OCI-M1 (cell line): Measurements from ENCODE around the gene MRPL27.
"Not testable (repeated sequence)": the region's sequence is repeated elsewhere in the genome, so short reads cannot be mapped to it uniquely, and the experiment has no call there.

ENCODE experiments used
- DNase-seq: peaks from one replicate; lab custom pipeline; 2025; lab: John Stamatoyannopoulos, UW

Gene MRPL27

DNA sequence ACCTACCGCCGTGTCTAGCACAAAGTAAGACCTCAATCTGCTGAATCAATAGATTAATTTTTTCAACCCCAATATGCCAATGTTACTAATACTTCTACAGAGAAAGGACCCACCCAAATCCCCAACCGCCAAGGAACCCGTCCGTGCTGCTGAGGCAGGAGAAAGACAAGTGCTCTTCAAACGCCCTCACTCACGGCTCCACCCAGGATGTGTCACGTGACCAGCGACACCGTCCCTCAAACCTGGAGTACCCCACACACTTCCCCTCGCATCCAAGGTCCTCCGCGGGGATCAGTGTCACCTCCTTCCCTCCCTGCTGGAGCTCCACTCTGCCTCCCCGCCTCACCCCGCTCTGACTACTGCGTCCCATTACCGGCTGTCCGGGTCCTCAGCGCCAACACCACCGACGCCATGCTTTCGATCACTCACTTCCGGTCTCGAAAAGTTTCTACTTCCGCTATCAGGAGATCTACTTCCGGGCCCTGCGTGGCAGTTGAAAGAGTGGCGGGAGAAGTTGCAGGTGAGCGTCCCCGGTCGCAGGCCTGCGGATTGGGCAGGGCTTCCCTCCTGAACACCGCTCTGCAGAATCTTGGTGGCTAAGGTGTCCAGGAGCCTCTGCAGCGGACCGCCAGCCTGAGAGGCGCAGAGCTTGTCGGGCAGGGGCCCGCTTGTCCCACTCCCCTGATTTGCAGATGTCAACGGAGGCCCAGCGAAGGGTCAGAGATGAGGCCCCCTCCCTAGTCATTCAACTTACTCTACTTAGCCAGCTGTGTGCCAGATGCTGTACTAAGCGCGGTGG lies at the start of gene MRPL27, which contains the start of gene EME1:
TSS of gene MRPL27 (minus strand) at position 427 of the 799 bp plus-strand sequence. CDS start at position 413, 14 bp downstream.
TSS of gene EME1 (plus strand) at position 472 of the 799 bp plus-strand sequence. CDS start 1,980 bp downstream, outside the sequence.
- DNase-seq: peak; percentile 96

DNA sequence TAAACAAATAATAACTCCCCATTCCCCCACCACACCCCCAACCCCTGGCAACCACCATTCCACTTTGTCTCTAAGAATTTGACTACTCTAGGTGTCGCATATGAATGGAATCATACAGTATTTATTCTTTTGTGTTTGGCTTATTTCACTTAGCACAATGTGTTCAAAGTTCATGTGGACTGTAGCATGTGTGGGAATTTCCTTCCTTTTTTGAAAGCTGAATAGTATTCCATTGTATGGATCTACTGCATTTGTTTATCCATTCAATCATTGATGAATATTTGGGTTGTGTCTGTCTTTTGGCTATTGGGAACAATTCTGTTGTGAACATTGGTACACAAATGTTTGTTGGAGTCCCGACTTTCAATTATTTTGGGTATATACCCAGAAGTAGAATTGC lies 49.8 kb upstream of the MRPL27 start:
- no peak for DNase-seq

DNA sequence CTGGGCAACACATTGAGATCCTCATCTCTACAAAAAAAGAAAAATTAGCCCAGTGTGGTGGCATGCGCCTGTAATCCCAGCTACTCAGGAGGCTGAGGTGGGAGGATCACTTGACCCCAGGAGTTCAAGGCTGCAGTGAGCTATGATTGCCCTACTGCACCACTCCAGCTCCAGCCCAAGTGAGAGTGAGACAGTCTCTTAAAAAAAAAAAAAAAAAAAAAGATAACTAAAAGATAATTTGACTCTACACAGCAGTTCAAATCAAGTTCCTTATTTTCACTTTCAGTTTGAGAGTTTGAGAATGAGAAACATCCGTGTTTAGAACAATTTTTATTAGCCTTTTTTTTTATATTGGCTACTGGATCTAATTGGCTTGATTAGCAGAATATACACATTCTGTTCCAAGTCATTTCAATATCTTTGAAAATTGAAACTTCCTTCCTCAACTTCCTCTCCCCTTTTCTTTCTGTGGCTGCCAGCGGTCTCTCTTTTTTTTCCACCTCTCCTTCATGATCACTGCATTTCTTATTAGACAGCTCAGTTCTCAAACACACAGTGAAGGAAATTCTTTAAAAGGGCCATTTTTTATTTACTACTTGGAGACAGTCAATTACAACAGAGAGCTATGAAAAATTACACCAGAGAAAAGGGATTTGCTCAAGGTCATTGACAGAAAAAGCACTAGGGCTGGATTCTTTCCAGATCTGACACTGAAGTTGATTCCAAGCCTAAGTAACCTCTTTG lies 48.5 kb upstream of the MRPL27 start:
- DNase-seq: peak; percentile 85

DNA sequence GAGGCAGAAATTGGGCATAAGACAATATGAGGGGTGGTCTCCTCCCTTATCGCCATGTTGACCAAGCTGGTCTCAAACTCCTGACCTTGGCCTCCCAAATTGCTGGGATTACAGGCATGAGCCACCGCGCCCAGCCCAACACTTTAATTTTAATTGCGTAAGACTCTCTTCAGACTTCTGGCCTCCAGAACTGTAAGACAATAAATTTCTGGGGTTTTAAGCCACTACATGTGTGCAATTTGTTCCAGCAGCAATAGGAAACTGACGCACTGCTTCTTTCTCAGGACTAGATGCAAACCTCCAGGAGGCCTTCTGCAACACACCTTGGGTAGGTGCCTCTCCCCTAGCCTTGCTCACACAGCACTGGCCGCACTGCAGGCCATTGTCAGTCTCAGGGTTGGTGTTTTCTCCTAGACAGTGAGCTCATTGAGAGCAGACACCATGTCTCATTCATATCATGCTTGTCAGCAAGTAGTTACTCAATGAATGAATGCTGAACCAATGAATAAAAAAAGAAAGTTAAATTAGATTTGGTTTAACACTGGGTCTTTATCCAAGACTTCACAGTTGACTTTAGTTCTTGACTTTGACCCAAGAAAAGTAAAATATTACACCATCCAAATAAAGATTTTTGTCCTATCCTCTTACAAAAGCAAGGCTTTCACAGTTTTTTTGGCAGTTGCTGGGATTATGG lies 47.6 kb upstream of the MRPL27 start:
- no peak for DNase-seq

DNA sequence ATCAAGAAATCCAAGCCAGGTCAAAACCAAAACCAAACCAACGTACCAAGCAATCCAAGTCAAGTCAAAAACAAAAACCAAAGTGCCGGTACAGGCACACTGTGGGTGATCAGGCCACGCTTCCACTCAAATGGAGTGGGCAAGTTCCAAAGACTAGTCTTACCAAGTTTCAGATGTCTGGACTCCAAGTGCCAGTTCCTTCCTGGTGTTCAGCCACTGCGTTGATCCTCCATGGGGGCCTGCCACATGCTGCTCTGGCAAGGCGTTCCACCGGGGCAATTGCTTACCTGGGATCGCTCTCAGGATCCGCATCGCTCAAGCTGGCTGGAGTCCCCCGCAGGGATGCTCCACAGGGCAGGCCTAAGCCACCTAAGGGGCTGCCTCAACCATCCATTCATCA lies 46.6 kb upstream of the MRPL27 start:
- DNase-seq: not testable (repeated sequence)

DNA sequence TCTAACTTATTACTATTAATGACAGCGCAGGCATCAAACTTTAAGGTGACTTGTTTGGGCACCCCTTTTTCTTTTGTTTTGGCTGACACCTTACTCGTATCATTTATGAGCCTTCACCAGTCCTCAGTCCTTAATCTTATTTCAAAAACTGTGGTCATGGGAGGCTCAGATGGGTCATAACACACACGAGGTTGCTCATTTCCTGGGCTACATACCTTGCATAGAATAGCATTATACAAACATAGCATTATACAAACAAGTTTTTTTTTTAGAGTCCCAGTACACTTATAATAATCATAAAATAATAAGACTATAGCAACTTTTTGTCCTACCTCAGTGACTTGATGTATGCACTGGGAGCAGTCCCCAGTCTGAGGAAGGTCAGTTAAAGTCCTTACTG lies 41.8 kb upstream of the MRPL27 start:
- DNase-seq: no peak

DNA sequence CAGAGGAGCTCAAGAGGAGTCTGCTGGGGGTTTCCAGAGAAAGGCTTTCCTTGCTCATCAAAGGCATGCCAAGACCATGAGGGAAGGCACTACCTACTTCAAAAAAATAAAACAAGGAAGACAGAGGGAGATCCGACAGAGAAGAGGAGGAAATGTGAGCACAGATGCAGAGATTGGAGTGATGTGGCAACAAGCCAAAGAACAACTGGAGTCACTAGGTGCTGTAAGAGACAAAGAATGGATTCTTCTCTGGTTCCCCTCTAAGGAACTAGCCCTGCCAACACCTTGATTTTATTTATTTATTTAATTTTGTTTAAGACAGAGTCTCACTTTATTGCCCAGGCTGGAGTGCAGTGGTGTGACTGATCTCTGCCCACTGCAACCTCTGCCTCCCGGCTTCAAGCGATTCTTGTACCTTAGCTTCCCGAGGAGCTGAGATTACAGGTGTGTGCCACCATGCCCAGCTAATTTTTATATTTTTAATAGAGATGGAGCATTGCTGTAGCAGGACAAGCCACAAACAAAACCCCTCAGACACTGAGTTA lies 39.3 kb upstream of the MRPL27 start:
- peak; percentile 19 for DNase-seq

DNA sequence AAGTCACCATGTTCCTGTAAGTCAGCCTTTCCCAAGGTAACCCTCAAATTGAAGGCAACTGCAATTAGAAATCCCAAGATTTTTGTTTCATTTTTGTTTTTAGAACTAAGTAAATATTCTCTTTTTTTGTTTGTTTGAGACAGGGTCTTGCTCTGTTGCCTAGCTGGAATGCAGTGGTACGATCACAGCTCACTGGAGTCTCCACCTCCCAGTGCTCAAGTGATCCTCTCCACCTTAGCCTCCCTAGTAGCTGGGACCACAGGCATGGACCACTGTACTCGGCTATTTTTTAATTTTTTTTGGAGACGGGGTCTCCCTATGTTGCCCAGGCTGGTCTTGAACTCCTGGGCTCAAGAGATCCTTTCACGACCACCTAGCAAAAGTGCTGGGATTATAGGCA lies 34.9 kb upstream of the MRPL27 start:
- no peak for DNase-seq

DNA sequence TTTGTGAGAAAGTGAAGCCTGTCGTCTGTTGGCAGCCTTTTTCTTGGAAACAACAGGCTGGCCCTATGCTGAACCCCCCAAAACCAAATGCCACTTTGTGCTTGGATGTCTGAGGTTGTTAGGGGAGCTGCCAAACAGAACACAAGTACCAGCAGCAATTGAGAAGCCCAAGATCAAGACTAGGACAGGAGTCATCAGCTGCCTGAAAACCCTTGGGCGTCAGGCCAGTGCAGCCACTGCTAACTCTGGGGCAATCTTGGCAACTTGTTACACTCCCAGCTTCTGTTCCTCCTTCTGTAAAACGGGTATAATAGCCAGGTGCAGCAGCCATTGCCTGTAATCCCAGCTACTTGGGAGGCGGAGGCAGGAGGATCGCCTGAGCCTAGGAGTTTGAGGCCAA lies 33.6 kb upstream of the MRPL27 start:
- DNase-seq: no peak

DNA sequence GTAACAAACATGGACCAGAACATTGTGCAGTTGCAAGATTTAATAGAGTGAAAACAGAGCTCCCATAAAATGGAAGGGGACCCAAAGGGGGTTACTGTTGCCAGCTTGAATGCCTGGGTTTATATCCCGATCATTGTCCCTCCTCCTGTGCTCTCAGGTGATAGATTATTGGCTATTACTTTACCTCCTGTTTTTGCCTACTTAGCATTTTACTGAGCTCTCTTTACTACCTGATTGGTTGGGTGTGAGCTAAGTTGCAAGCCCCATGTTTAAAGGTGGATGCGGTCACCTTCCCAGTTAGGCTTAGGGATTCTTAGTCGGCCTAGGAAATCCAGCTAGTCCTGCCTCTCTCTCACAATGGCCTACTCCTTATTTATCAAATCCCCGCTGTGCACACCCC lies 32.4 kb upstream of the MRPL27 start:
- DNase-seq: not testable (repeated sequence)

DNA sequence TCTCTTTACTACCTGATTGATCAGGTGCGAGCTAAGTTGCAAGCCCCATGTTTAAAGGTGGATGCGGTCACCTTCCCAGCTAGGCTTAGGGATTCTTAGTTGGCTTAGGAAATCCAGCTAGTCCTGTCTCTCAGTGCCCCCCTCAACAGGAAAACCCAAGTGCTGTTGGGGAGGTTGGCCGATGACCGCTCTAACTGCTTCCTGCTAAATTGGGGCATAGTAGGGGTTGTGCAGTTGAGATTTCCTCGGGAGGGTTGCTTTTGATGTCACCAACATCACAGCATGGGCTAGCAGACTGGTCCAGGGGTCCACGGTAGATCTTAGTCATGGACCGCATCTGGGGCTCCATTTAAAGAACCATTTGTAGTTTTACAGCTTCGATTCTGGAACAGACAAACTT lies 26.6 kb upstream of the MRPL27 start:
- not testable (repeated sequence) for DNase-seq

DNA sequence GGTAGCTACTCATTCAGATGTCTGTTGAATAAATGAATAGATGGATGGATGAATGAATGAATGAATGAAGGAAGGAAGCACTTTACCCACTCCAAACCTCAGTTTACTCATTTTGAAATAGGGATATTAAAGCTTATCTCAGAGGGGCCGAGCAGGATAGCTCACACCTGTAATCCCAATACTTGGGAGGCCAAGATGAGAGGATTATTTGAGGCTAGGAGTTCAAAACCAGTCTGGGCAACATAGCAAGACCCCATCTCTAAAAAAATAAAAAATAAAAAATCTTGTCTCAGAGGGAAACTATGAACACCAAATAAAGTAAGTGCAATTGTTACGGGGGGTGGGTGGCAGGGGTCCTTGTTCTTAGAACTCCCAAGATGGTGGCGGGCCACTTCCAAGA lies 25.7 kb upstream of the MRPL27 start:
- not testable (repeated sequence) for DNase-seq

DNA sequence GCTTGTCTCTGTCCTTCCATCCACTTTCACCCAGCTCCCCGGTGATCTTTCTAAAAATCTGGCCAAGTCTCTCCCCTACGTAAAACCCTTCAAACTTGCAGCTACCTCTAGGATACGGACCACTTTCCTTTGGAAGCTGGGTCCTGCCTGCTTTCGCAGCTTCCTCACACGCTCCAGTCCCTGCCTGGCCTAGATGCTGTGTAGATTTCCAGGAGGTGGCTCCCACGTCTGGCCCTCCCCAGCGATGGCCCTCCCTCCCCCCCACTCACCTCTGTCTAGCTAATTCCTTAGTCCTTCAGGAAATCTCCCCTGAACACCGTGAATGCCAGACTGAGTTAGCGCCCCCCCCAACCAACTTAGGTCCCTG lies 24.9 kb upstream of the MRPL27 start:
- no peak for DNase-seq

DNA sequence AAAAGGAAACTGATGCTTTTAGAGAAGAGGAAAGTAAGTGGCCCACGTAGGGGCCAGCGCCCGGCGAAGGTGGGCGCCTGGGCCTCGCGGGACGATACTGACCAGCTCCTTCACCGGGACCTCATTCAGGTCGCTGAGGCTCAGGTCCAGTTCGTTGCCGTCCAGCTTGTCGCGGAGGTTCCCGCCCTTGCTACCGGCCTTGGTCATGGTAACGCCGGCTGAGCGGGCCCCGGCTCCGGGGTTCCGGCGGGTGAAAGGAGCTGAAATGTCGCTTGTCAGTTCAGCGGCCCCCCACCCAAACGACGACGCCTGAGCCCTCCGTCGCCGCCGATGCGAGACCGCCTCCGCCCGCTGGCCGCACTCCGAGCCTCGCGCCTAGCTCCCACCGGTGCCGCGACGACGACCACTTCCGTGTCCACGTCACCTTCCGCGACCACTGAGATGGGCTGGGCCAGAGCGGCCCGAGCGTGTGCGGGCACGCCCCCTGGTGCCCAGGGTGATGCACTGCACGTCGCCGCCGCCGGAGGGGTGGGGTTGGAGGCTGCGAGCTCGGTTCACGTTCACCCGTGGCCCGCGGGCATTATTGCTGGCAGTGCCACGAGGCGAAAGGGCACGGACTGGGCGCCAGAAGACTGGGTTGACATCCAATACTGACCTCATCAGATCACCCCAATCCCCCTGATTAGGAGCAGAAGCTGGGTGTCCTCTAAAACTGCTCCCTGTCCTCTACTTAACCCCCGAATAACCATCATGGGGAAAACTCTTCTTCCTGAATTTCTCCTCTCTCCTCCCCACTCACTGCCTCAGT lies 24.3 kb upstream of the MRPL27 start, which contains the start of gene LRRC59:
TSS of gene LRRC59 (minus strand) at position 413 of the 808 bp plus-strand sequence. CDS start at position 207, 206 bp downstream.
- peak; percentile 91 for DNase-seq

DNA sequence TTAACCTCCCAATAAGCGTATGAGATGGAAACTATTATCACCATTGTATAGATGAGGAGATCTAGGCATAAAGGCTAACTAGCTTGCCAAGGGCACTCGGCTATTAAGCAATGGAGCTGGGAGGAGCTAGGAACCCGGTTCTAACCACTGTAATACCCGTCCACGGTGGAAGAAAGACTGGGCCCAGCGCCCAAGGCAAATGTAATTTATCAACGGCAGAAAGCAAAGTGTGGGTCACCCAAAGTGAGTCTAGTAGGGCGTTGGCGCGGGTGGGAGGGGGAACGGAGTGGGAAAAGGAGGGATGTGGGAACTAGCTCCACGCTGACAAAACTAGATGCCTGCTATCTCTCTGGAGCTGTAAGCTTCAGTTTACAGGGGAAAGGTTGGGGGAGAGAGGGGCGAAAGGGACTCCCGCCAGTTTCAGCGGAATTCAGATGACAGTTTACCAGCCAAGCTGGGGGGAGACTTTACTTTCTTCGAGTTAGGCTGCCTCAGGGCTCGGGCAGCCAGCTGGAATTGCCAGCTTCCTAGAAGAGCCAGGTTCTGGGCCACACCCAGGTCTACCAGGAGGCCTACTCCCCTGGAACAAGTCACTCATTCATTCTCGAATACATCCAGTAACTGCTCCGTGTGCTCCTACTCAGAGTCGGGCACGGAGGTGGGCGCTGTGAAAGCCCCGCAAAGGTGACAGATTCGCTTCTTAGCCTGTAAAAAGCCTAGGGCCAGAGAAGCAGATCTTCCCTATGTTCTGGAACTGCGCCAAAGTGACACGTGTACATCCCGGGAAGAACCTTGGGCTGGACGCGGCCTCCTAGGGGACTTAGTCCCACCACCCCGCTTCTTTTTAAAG lies 23.5 kb upstream of the MRPL27 start:
- peak; percentile 53 for DNase-seq

DNA sequence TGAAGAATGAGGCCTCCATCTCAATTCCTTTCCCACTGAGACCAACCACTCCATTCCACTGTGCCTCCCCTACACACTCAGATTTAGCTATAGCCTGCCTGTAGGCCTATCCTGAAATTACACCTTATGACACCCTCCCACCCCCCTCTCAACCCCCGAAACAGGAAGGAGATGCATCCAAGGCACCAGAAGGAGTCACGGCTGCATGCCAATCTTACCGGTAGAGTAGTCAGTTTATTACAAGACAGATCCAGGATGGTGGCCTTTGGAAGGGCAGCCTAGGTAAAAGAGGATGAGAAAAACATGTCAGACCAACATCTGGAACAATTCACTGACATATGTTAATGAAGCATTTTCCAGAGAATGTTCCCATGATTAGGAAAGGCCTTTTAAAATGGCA lies 21.7 kb upstream of the MRPL27 start:
- DNase-seq: no peak

DNA sequence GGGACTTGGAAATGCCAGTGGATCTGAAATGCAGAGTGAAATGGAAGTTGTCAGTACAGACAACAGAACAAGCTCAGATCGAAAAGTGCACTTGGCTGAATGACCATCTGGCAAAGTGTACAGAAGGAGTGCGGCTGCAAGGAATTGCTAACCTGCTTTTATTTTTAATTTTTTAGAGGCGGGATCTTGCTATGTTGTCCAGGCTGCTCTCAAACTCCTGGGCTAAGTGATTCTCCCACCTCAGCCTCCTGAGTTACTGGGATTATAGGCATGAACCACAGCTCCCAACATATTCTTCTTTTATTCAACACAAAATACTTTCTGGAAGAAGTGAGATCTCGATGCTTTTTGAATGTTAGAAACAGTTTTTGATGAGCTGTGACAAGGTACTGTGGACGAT lies 20.7 kb upstream of the MRPL27 start:
- no peak for DNase-seq

DNA sequence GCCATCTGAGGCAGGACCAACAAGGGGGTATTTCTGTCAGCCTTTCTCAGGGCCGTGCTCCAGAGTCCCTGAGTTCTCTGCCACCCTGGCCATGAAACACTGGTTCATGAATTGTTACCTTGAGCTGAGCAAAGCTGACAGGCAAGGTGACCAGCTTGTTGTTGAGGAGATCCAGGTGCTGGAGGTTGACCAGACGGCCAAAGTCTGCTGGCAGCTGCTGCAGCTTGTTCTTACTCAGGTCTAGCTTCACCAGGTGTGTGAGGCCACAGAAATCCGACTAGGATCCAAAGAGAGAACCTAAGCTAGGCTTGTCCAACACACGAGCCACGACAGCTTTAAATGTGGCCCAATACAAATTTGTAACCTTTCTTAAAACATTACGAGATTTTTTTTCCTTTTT lies 19.6 kb upstream of the MRPL27 start:
- no peak for DNase-seq

DNA sequence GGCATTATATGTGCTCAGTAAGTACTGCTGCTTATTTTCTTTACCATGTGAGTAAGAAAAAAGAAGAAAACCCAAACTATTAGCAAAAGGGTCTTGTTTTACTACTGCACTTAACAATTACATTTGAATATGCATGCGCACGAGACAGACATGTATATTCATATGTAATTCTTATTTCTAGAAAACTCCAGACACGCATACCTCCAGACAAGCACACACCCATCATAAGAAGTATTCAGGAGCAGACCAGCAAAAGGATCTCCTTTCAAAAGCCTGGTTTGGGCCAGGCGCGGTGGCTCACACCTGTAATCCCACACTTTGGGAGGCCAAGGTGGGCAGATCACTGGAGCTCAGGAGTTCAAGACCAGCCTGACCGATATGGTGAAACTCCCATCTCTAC lies 16.6 kb upstream of the MRPL27 start:
- DNase-seq: no peak

DNA sequence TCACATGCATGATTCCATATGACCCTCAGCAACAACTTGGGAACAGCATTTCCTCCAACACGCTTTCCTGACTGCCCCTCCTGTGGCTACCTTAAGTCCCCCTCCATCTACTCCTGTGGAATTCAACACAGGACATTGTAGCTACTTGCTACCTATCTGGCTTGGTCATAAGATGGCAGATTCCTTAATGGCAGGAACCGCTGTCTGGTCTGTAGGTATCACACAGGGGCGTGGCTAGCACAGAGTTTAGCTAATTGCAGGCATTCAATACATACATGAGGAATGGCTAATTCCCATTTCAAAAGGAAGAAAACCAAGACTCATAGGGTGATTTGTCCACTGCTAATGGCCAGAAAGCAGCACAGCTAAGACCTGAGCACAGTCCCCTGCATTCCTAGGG lies 15.7 kb upstream of the MRPL27 start:
- DNase-seq: no peak
